Kidney (tissue), 14 donors: ENCODE measurements around the gene NFIA. TPM values are rescaled to one million over a fixed set of nuclear protein-coding genes. Genes with fewer than 3 reads are reported as not detected.

Source experiments
- DNase-seq, 5 donors: peaks; one replicate each; pipeline ENCODE4 v3.0.0-alpha.2; 2013 to 2020
- FAIRE-seq: peaks from 2 replicates; lab custom pipeline; 2012; peaks lifted over from hg19 to GRCh38; lab: Jason Lieb, UNC
- H3K27ac ChIP-seq, 2 donors: one replicate each; pipeline ENCODE4 v1.7.0; 2013; ENCODE audit warnings: low read depth in 2 of 2, low read length in 2 of 2, inconsistent platforms in 1 of 2
- H3K27me3 ChIP-seq: one replicate; pipeline ENCODE4 v1.7.1; 2013; ENCODE audit warnings: low read length, inconsistent platforms; ENCODE audit not compliant: control insufficient read depth, insufficient read depth
- H3K36me3 ChIP-seq, 3 donors: one replicate each; pipeline versions ENCODE4 v1.7.0 to v1.7.1; 2013; ENCODE audit warnings: low read length in 3 of 3, control low read depth in 1 of 3, inconsistent platforms in 1 of 3; ENCODE audit not compliant: insufficient read depth in 3 of 3, control insufficient read depth in 2 of 3
- H3K4me1 ChIP-seq, 3 donors: one replicate each; pipeline versions ENCODE4 v1.7.0 to v1.7.1; 2013; ENCODE audit warnings: low read length in 3 of 3, inconsistent platforms in 1 of 3, low read depth in 1 of 3; ENCODE audit not compliant: control insufficient read depth in 2 of 3, insufficient read depth in 2 of 3
- H3K4me3 ChIP-seq, 3 donors: one replicate each; pipeline versions ENCODE4 v1.7.0 to v1.8.1; 2013; ENCODE audit warnings: low read length in 3 of 3, control low read depth in 1 of 3, inconsistent platforms in 1 of 3
- H3K9ac ChIP-seq, 3 donors: one replicate each; pipeline versions ENCODE4 v1.7.0 to v1.7.1; 2013; ENCODE audit warnings: low read length in 3 of 3, control low read depth in 1 of 3, inconsistent platforms in 1 of 3
- H3K9me3 ChIP-seq, 3 donors: one replicate each; pipeline versions ENCODE4 v1.7.0 to v1.7.1; 2013; ENCODE audit warnings: low read length in 3 of 3, control low read depth in 1 of 3, inconsistent platforms in 1 of 3; ENCODE audit not compliant: control insufficient read depth in 2 of 3, insufficient read depth in 1 of 3
- intact Hi-C: fragments of 100-400 bp; cut with DNase I; formaldehyde crosslinking; loops from one replicate; pipeline ENCODE4 v1.11.1; 2022
- polyA plus RNA-seq: library from polyadenylated mRNA; stranded (reverse); fragments of 350-450 nt; fragmentation: Illumina TruSeq; extraction: RNeasy Lipid Tissue Mini Kit (QIAGEN cat#74804); gene quantifications from one replicate; pipeline ENCODE4 v1.2.3, GENCODE V29; 2014; ENCODE audit warnings: low read depth, low replicate concordance; ENCODE audit not compliant: insufficient read depth
- total RNA-seq: library from RNA; stranded (reverse); fragmentation: NEBNext Ultra II Directional; extraction: Animal tissue kit (Norgen Biotek cat#: 25700); gene quantifications from one replicate; pipeline ENCODE4 v1.2.1, GENCODE V29; 2021
- TF ChIP-seq, protein P1 (sequence below): IDR thresholded peaks from 3 replicates; pipeline ENCODE4 v1.5.1; 2012; ENCODE audit warnings: mild to moderate bottlenecking, moderate library complexity, borderline replicate concordance; ENCODE audit not compliant: insufficient read depth; ENCODE audit errors: extremely low read depth
- donor health status: control.
- donor health status: control.
- donor health status: control.
- donor health status: control.
- donor health status: control.
- donor health status: DM: yes; HTN: yes; CAD: no.
- donor health status: Normal renal cell carcinoma (clear cell type).

NFIA gene
- total and polyA plus RNA-seq, 2 donors from 2014 or later = 4.8 to 87.5 TPM

DNA sequence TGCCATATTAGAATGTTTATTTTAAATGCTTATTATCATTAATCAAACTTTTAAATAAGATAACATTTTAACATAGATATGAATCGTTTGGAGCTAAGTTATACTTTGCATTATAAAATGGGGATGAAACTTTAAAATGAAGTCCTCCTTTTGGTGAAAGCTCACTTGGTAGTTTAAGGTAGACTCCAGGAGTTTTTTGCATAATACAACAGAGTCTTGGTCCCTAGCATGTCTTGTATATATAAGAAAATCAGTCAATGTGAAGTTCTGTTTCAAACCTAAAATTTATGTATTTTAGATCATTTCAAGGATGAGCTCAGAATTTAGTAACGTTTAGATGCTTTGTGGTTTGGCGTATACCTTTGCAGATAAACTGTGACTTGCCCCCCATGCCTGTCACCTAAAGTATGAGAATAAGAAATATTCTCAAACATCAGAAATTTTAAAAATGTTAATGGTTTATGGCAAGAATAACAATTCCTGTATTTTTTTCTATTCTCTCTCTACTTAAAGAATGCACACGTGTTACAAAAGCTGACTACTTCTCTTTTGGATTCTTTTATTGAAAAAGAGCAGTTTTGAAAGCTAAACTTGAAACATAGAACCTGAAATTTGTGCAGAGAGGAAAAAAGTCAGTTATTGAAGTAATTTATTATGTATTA lies 3.8 kb downstream of the NFIA start:
- no peak overlapping the region for H3K27ac ChIP-seq
- no peak for FAIRE-seq
- intact Hi-C loops = no loop called here
- DNase-seq = no peak
- TF ChIP-seq, protein P1, sequence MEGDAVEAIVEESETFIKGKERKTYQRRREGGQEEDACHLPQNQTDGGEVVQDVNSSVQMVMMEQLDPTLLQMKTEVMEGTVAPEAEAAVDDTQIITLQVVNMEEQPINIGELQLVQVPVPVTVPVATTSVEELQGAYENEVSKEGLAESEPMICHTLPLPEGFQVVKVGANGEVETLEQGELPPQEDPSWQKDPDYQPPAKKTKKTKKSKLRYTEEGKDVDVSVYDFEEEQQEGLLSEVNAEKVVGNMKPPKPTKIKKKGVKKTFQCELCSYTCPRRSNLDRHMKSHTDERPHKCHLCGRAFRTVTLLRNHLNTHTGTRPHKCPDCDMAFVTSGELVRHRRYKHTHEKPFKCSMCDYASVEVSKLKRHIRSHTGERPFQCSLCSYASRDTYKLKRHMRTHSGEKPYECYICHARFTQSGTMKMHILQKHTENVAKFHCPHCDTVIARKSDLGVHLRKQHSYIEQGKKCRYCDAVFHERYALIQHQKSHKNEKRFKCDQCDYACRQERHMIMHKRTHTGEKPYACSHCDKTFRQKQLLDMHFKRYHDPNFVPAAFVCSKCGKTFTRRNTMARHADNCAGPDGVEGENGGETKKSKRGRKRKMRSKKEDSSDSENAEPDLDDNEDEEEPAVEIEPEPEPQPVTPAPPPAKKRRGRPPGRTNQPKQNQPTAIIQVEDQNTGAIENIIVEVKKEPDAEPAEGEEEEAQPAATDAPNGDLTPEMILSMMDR = no peak
- H3K27me3 ChIP-seq = no peaks in the 10 kb centered on the region
- H3K9ac ChIP-seq = no peak overlapping the region
- no peaks in the 10 kb centered on the region for H3K9me3 ChIP-seq
- H3K4me1 ChIP-seq = peaks cover 0 to 2% (median 0%) of the 10 kb centered on the region in 3 donors
- peaks cover 0 to 5% (median 4%) of the 10 kb centered on the region in 3 donors for H3K36me3 ChIP-seq
- no peak overlapping the region for H3K4me3 ChIP-seq

DNA sequence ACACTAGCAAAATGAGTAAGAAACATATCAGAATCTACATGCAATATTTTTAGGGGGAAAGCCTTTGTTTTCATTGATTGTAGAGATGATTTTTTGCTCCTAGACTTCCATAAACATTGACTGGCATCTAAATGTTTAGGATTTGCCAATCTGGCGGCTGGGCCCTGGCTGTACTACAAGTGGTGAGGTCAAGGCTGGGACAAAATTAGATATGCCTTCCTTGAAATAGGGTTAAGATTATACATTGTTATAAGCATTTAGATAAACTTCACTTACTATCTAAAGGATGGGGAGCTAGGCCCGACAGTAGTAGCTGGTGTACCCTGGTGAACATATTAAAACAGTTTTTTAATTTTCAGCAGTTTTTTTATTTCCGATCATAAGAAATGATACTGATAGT lies 5.2 kb downstream of the NFIA start:
- H3K27ac ChIP-seq = no peak overlapping the region
- peaks cover 0 to 5% (median 4%) of the 10 kb centered on the region in 3 donors for H3K4me1 ChIP-seq
- peaks cover 0 to 5% (median 4%) of the 10 kb centered on the region in 3 donors for H3K36me3 ChIP-seq
- FAIRE-seq (no peak), DNase-seq (no peak)
- TF ChIP-seq, protein P1 = no peak
- H3K9ac ChIP-seq = no peak overlapping the region
- no peak overlapping the region for H3K4me3 ChIP-seq
- H3K27me3 ChIP-seq = no peaks in the 10 kb centered on the region
- intact Hi-C loops = no loop called here
- H3K9me3 ChIP-seq = no peaks in the 10 kb centered on the region

DNA sequence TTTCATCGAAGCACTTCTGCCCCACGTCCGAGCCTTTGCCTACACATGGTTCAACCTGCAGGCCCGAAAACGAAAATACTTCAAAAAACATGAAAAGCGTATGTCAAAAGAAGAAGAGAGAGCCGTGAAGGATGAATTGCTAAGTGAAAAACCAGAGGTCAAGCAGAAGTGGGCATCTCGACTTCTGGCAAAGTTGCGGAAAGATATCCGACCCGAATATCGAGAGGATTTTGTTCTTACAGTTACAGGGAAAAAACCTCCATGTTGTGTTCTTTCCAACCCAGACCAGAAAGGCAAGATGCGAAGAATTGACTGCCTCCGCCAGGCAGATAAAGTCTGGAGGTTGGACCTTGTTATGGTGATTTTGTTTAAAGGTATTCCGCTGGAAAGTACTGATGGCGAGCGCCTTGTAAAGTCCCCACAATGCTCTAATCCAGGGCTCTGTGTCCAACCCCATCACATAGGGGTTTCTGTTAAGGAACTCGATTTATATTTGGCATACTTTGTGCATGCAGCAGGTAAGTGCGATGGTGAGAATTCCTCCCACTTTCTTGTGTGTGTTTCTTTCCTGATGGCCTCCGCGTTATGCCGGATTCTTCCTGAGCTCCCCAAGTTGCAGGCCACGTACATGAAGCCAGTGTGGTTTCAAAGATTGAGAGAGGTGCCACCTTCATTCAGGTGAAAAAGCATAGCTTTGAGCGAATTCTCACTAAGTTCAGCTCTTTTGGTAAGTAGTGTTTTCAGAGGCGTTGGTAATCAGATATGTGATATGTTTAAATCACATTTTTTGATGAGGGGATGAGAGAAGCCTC lies 6.0 kb downstream of the NFIA start:
- no peak for FAIRE-seq
- Histone ChIP-seq H3K9ac (no peak overlapping the region), H3K36me3 (peaks cover 0 to 5% (median 4%) of the 10 kb centered on the region in 3 donors), H3K4me1 (peaks cover 0 to 6% (median 5%) of the 10 kb centered on the region in 3 donors), H3K27me3 (no peaks in the 10 kb centered on the region), H3K4me3 (no peak overlapping the region), H3K27ac (no peak overlapping the region), H3K9me3 (no peaks in the 10 kb centered on the region)
- intact Hi-C loops = no loop called here
- no peak for DNase-seq
- TF ChIP-seq, protein P1 = no peak
